OCI-LY3 (cell line): ENCODE data around the gene PALD1.

ENCODE experiments used
- H2AFZ ChIP-seq: fragments of 200-600, 300-600 bp; shearing (Covaris generic); 2 replicates; pipeline ENCODE4 v1.6.0; 2014; ENCODE audit warnings: antibody characterized with exemption, low read depth, low read length
- H3K27ac ChIP-seq: fragments of 200-600, 300-600 bp; sonication (generic); 2 replicates; pipeline ENCODE4 v1.5.1; 2014; ENCODE audit warnings: mild to moderate bottlenecking, low read length, moderate library complexity, mixed read lengths
- H3K27me3 ChIP-seq: fragments of 200-600, 300-600 bp; sonication (generic); 2 replicates; pipeline ENCODE4 v1.6.1; 2014; ENCODE audit warnings: low read depth, low read length, mixed read lengths
- H3K36me3 ChIP-seq: fragments of 200-600, 300-600 bp; sonication (generic); replicated peaks from 2 replicates; pipeline ENCODE3; 2014; ENCODE audit warnings: low read depth, low read length, mixed read lengths
- H3K4me1 ChIP-seq: fragments of 300-600, 200-600 bp; sonication (generic); 2 replicates; pipeline ENCODE4 v1.6.1; 2014; ENCODE audit warnings: low read length, mixed read lengths
- H3K4me2 ChIP-seq: fragments of 200-600, 300-600 bp; sonication (generic); 2 replicates; pipeline ENCODE4 v1.6.1; 2014; ENCODE audit warnings: low read length, mixed read lengths
- H3K4me3 ChIP-seq: fragments of 300-600, 200-600 bp; sonication (generic); 2 replicates; pipeline ENCODE4 v1.5.1; 2014; ENCODE audit warnings: antibody characterized with exemption, mild to moderate bottlenecking, low read length, moderate library complexity
- H3K79me2 ChIP-seq: fragments of 300-600, 200-600 bp; shearing (Covaris generic); 2 replicates; pipeline ENCODE4 v1.6.1; 2014; ENCODE audit warnings: mild to moderate bottlenecking, low read length, mixed read lengths
- H3K9ac ChIP-seq: fragments of 300-600, 200-600 bp; shearing (Covaris generic); 2 replicates; pipeline ENCODE4 v1.6.0; 2014; ENCODE audit warnings: mild to moderate bottlenecking, low read length, moderate library complexity
- H3K9me3 ChIP-seq: fragments of 200-600, 300-600 bp; shearing (Covaris generic); 2 replicates; pipeline ENCODE4 v1.6.1; 2014; ENCODE audit warnings: low read length, mixed read lengths; ENCODE audit not compliant: insufficient read depth
- H4K20me1 ChIP-seq: fragments of 200-600, 300-600 bp; sonication (generic); 2 replicates; pipeline ENCODE4 v1.6.1; 2016; ENCODE audit warnings: low read length, mixed read lengths; ENCODE audit not compliant: insufficient read depth
- EZH2phosphoT487 ChIP-seq: fragments of 200-600 bp; shearing (Covaris generic); IDR thresholded peaks from 2 replicates; pipeline ENCODE4 v1.6.1; 2018; ENCODE audit warnings: antibody characterized with exemption, mixed run types, low read depth
- TF ChIP-seq, protein P1 (sequence below): fragments of 200-600, 300-600 bp; sonication (generic); IDR thresholded peaks from 2 replicates; pipeline ENCODE4 v1.5.1; 2014; ENCODE audit warnings: antibody characterized with exemption, low read length, low read depth

Gene PALD1

DNA sequence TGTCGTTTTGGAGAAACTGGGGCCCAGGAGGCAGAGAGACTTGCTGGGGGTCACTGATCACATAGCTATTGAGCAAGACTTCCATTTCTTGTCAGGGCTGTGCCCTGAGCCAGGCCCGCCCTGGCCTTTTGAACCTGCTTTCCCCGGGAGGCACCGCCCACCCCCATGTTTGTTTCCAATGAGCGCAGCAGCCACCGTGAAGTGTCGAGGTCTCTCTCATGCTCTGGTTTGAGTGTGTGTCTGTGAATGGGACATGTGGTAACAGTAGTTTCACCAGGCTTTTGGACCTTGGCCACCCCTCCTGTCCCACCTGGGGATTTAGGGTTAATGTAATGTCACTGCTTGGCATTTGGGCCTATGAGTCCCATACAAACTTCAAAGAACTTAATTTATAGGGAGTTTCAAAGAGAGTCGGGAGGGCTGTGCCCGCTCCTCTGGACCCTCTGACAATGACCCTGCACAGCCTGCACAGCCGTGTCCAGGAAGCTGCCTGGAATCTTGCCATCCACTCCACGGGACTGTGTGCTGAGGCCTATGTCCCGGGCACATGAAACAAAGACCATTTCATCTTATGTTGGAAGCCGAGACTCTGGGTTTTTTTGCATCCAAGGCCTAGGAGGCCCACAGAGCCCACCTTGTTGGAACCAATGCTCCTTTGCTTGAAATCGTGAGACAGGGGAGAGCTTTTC is 117.7 kb downstream of the PALD1 start:
- Histone ChIP-seq H3K27me3 (no peaks in the 10 kb centered on the region), H3K9ac (no peak overlapping the region), H2AFZ (no peak overlapping the region), H3K4me1 (no peaks in the 10 kb centered on the region), H3K79me2 (no peaks in the 10 kb centered on the region), H3K4me2 (no peak overlapping the region), H4K20me1 (no peaks in the 10 kb centered on the region), H3K36me3 (no peaks in the 10 kb centered on the region), H3K4me3 (no peak overlapping the region), H3K9me3 (no peaks in the 10 kb centered on the region), H3K27ac (no peak overlapping the region)
- TF ChIP-seq, protein P1, sequence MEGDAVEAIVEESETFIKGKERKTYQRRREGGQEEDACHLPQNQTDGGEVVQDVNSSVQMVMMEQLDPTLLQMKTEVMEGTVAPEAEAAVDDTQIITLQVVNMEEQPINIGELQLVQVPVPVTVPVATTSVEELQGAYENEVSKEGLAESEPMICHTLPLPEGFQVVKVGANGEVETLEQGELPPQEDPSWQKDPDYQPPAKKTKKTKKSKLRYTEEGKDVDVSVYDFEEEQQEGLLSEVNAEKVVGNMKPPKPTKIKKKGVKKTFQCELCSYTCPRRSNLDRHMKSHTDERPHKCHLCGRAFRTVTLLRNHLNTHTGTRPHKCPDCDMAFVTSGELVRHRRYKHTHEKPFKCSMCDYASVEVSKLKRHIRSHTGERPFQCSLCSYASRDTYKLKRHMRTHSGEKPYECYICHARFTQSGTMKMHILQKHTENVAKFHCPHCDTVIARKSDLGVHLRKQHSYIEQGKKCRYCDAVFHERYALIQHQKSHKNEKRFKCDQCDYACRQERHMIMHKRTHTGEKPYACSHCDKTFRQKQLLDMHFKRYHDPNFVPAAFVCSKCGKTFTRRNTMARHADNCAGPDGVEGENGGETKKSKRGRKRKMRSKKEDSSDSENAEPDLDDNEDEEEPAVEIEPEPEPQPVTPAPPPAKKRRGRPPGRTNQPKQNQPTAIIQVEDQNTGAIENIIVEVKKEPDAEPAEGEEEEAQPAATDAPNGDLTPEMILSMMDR = no peak
- TF ChIP-seq EZH2phosphoT487 = no peak

DNA sequence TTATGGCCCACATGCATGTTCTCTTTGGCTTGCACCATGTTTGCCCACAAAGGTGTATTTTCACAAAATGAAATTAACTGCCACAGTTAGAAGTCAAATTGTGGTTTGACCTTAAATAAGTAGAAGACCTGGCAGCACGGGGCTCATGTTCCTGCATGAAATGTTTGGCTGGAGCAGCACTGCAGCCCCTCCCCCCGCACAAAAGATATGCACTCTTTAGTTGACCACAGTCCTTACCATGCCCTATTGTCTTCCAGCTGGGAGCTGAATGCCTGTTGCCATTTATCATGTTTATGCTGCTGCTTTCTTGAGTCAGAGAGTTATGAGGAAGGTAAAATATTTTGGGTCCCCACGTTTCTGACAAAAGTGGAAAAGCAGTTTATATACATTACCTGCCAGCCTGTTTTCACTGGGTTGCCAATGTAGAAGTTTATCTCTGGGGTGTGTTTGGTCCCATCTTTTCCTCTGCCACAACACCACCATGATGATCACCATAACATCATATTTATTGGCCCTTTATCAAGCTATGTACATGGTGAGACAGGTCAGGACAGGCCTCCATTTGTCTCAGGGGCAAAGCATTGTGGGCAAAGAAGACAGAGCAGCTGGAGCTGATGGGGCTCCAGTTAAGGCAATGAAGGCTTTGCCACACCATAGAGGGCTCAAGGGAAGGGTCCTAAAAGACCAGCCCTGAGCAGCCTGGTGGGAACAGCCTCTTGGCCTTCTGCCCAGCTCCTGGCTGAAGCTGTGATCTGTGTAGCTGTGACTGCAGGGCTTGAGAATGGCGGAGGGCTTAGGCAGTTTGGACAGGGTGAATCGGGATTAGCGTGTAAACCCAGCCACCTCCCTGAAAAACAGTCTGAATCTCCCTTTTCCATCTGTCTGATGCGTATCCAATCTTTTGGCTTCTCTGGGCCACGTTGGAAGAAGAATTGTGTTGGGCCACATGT is 118.6 kb downstream of the PALD1 start:
- TF ChIP-seq, protein P1 = no peak
- TF ChIP-seq EZH2phosphoT487 = no peak
- H3K4me1 ChIP-seq = no peaks in the 10 kb centered on the region
- H3K4me2 ChIP-seq = no peak overlapping the region

DNA sequence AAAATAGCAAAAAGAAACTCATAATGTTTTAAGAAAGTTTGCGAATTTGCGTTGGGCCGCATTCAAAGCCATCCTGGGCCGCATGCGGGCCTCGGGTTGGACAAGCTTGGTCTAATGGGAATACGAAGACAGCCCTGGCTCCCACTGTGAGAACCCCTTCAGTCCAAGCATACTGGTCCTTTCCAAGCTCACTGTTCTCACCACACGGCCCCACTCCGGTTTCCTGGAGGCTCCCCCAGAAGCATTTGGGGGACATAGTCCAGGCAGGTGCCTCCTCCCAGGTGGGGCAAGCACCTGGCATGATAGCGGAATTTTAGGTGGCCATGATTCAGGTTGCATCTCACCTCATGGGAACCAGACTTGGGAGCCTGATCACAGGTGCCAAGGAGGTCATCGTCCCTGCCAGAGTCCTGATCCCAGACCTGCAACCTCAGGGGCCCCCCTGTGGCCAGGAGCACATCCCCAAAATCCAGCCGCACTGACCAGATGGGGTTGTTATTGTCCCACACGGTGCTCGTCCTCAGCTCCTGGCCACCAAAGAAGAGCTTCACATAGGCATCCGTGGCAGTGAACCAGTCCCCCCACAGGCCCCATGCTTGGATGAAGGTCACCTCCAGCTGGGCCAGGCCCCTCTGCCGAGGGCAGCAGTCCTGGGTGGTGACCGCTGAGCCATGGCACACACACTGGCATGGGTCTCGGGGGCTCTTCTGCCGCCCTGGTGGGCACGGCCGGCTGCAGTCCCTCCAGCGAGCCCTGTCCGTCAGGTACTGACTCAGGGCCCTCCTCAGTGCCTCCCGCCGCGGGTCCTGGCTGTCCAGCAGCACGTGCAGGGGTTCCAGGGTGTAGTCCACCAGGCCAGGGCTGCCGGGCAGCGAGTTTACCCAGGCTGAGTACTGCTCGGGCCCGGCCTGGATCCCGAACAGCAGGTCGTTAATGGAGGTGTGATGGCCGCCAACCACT is 119.6 kb downstream of the PALD1 start:
- no peak overlapping the region for H2AFZ ChIP-seq
- H3K4me1 ChIP-seq = no peaks in the 10 kb centered on the region
- no peak overlapping the region for H3K9ac ChIP-seq
- H3K9me3 ChIP-seq = no peaks in the 10 kb centered on the region
- H3K27me3 ChIP-seq = no peaks in the 10 kb centered on the region
- no peaks in the 10 kb centered on the region for H3K79me2 ChIP-seq
- H4K20me1 ChIP-seq = no peaks in the 10 kb centered on the region
- no peaks in the 10 kb centered on the region for H3K36me3 ChIP-seq
- no peak for TF ChIP-seq EZH2phosphoT487
- TF ChIP-seq, protein P1 = no peak
- no peak overlapping the region for H3K4me3 ChIP-seq
- H3K4me2 ChIP-seq = no peak overlapping the region
- no peak overlapping the region for H3K27ac ChIP-seq

More for the DNA sequence above, 118.6 kb downstream of the PALD1 start:
- H3K9ac ChIP-seq = no peak overlapping the region
- no peaks in the 10 kb centered on the region for H3K27me3 ChIP-seq
- H4K20me1 ChIP-seq = no peaks in the 10 kb centered on the region
- no peak overlapping the region for H3K4me3 ChIP-seq
- H3K27ac ChIP-seq = no peak overlapping the region
- no peaks in the 10 kb centered on the region for H3K9me3 ChIP-seq
- H3K36me3 ChIP-seq = no peaks in the 10 kb centered on the region
- H3K79me2 ChIP-seq = no peaks in the 10 kb centered on the region
- H2AFZ ChIP-seq = no peak overlapping the region
